Tibial artery (tissue), 4 donors: ENCODE results near the gene TMEM182.

Experiments
- DNase-seq, 2 donors: peaks; one replicate each; pipeline ENCODE4 v3.0.0-alpha.2; 2019
- H3K27ac ChIP-seq, 2 donors: fragments of 200-600 bp; sonication (generic) in 1 of 2; 1 replicate in 1 of 2; 2 replicates in 1 of 2; pipeline ENCODE4 v1.5.1; 2018 to 2019; ENCODE audit warnings: mild to moderate bottlenecking in 1 of 2
- H3K27me3 ChIP-seq, 2 donors: fragments of 200-600 bp; sonication (generic) in 1 of 2; one replicate each; pipeline versions ENCODE4 v1.5.1 to v1.6.0; 2016 to 2019
- H3K36me3 ChIP-seq, 3 donors: fragments of 200-600 bp; sonication (generic) in 2 of 3; one replicate each; pipeline ENCODE4 v1.5.1; 2016 to 2019; ENCODE audit warnings: mild to moderate bottlenecking in 2 of 3
- H3K4me1 ChIP-seq, 4 donors: fragments of 200-600 bp; sonication (generic) in 2 of 4; 1 replicate in 3 of 4; 2 replicates in 1 of 4; pipeline ENCODE4 v1.5.1; 2016 to 2019
- H3K4me3 ChIP-seq, 2 donors: fragments of 200-600 bp; sonication (generic) in 1 of 2; 1 replicate in 1 of 2; 2 replicates in 1 of 2; pipeline ENCODE4 v1.5.1; 2018 to 2019; ENCODE audit warnings: mild to moderate bottlenecking in 2 of 2
- H3K9me3 ChIP-seq, 3 donors: fragments of 200-600 bp; sonication (generic) in 1 of 3; one replicate each; pipeline ENCODE4 v1.5.1; 2016 to 2019
- intact Hi-C: fragments of 100-400 bp; cut with DNase I; formaldehyde crosslinking; loops from one replicate; pipeline ENCODE4 v1.15.0; 2023; ENCODE audit warnings: low total_unique reads
- TF ChIP-seq, protein P1 (sequence below), 2 experiments: fragments of 200-600 bp in 1 of 2; fragments of 450-650 bp in 1 of 2; IDR thresholded peaks; one replicate each; pipeline ENCODE4 v1.5.1; 2017 to 2019; ENCODE audit warnings: antibody characterized with exemption in 2 of 2, mild to moderate bottlenecking in 1 of 2, moderate library complexity in 1 of 2

TMEM182 gene

DNA sequence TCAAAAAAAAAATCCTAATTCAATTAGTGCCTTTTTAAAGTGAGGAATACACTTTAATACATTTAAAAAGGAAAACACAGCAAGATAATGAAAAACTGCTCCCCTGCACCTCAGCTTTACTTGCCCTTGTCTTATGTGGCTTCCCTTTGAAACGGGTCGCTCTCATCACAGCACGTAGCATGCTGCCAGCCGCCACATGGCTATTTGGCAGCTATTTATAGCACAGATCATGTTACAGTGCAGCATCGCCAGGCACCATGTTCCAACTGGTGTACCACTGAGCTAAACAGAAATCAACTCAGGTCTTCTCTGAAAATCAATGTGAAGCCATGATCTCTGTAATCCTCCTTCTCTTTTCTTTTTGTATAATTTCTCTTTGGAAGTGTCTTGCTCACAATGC lies 65.1 kb downstream of the TMEM182 start:
- peaks cover 0 to 6% (median 2%) of the 10 kb centered on the region in 4 donors for H3K4me1 ChIP-seq
- H3K4me3 ChIP-seq: no peak overlapping the region
- no peaks in the 10 kb centered on the region for H3K36me3 ChIP-seq
- H3K27me3 ChIP-seq: no peaks in the 10 kb centered on the region
- H3K27ac ChIP-seq: no peak overlapping the region
- peak in 1 of 2 donors; percentile 36 for DNase-seq
- intact Hi-C loops: no loop called here
- TF ChIP-seq, protein P1, sequence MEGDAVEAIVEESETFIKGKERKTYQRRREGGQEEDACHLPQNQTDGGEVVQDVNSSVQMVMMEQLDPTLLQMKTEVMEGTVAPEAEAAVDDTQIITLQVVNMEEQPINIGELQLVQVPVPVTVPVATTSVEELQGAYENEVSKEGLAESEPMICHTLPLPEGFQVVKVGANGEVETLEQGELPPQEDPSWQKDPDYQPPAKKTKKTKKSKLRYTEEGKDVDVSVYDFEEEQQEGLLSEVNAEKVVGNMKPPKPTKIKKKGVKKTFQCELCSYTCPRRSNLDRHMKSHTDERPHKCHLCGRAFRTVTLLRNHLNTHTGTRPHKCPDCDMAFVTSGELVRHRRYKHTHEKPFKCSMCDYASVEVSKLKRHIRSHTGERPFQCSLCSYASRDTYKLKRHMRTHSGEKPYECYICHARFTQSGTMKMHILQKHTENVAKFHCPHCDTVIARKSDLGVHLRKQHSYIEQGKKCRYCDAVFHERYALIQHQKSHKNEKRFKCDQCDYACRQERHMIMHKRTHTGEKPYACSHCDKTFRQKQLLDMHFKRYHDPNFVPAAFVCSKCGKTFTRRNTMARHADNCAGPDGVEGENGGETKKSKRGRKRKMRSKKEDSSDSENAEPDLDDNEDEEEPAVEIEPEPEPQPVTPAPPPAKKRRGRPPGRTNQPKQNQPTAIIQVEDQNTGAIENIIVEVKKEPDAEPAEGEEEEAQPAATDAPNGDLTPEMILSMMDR (IDR thresholded peaks at IDR 0.05): no peak
- no peaks in the 10 kb centered on the region for H3K9me3 ChIP-seq

DNA sequence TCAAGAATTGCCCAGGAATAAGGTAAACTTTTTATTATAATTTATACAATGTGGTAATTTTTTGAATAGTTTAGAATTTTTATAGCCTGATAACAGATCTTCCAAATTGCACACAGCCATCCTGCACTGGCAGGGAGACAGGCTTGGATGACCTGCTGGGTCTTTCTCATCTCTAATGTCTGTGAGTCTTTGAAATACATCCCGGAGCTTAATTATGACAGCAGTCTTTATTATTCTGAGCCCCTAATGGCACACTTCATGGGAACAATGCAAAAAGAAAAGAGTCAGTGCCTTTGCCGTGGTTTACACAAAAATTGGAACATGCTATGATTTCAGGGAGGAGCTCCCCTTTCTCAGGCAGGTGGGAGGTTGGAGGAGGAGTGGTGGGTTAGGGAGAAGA lies 71.0 kb downstream of the TMEM182 start:
- no peaks in the 10 kb centered on the region for H3K4me1 ChIP-seq
- no peak overlapping the region for H3K4me3 ChIP-seq
- TF ChIP-seq, protein P1 (IDR thresholded peaks at IDR 0.05): no peak
- H3K36me3 ChIP-seq: no peaks in the 10 kb centered on the region
- H3K27ac ChIP-seq: no peak overlapping the region
- no peaks in the 10 kb centered on the region for H3K27me3 ChIP-seq
- intact Hi-C loops: no loop called here
- no peak for DNase-seq
- no peaks in the 10 kb centered on the region for H3K9me3 ChIP-seq

DNA sequence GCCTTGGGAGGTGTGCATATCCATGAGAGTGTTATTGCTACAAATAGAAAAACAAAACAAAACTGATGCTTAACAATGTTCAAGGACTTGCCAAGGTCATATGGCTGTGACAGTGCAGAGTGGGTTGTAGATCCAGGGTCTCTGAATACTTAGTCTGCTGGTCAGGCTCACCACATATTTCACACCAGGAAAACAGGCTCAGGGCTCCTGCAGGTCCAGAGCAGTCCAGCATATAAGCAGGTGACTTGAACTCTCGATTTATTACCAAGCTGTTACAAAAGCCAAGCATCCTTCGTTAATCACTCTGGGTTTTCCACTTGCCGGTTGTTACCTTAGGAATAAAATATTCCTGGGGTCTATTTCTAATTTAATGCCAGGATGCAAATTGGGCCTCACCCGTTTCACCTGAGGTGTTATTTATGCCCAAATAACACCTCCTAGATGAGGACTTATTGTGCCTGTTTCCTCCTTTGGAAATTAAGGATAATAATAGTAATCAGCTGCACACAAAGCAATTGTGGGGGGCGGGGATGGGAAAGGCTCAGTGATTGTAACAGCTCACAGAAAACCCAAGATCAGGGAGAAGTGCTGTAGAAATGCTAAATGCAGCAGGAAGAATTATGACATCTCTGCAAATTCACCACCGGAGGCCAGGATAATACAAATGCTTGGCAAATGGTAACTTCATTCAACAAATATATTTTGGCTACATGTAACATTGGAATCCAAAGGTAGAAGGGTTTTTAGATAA lies 72.9 kb downstream of the TMEM182 start:
- no peak for DNase-seq
- H3K27me3 ChIP-seq: no peaks in the 10 kb centered on the region
- no peak overlapping the region for H3K27ac ChIP-seq
- intact Hi-C loops: no loop called here
- H3K4me1 ChIP-seq: no peaks in the 10 kb centered on the region
- H3K36me3 ChIP-seq: no peaks in the 10 kb centered on the region
- no peak overlapping the region for H3K4me3 ChIP-seq
- H3K9me3 ChIP-seq: no peaks in the 10 kb centered on the region
- TF ChIP-seq, protein P1 (IDR thresholded peaks at IDR 0.05): no peak

DNA sequence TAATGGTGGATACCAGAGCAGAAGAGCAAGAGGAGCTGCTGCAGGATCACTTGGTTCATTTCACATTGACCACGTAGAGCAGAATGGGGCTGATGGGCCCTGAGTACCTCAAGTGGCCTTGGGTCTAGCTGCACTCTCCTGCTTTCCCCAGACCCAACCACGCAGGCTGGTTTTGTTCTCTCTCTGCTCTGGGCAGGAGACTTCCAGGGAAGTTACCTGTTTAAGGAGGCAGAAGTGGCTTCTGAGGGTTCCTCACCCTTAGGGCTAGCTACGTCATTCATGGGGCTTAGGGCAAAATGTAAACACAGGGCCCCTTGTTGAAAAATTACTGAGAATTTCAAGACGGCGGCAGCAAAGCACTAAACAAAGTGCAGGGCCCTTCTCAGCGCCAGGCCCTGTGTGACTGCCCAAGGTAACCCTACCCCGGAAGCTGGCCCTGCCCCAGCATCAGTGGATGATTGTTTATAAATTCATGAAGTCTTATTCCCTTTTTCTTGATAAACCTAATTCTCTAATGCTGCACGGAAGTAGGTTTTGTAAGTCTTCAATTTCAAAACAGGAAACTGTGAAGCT lies 75.9 kb downstream of the TMEM182 start:
- intact Hi-C loops: no loop called here
- Histone ChIP-seq H3K36me3 (no peaks in the 10 kb centered on the region), H3K27ac (no peak overlapping the region), H3K27me3 (no peaks in the 10 kb centered on the region), H3K4me1 (no peaks in the 10 kb centered on the region), H3K9me3 (no peaks in the 10 kb centered on the region), H3K4me3 (no peak overlapping the region)
- TF ChIP-seq, protein P1 (IDR thresholded peaks at IDR 0.05): no peak
- DNase-seq: no peak

DNA sequence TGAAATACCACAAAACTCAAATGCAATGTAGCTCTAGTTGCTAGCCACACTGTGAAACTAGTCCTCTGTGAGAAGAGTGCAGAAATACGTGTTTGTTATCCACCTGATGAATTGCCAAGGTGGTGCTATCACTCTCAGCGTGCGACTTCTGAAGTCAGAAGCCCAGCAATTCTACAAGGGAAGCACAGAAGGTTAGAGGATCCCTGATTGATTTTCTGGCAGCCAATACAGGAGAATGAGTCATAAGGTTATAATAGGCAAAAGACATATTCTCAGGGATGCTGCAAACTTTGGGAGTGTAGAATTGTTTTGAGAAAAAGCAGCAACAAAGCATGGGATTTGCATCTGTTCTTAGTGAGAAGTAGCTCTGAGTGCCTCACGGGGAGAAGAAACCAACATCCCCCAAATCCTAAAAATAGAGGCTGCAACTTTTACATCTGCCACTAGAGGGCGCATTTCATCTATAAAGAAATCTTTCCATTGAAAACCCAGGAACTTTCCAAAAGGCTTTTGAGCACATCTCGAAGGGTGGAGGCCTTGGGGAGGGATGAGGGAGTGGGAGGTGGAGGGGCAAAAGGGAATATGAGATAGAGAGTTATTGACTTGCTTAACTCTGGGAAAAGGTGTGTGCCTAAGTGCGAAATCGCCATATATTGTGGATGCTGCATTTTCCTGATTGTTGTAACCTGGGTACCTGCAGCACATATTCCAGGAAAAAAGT lies 78.0 kb downstream of the TMEM182 start:
- Histone ChIP-seq H3K27me3 (peaks cover 0 to 3% of the 10 kb centered on the region in 2 donors), H3K36me3 (no peaks in the 10 kb centered on the region), H3K4me3 (no peak overlapping the region), H3K4me1 (no peaks in the 10 kb centered on the region), H3K9me3 (no peaks in the 10 kb centered on the region), H3K27ac (no peak overlapping the region)
- no peak for DNase-seq
- intact Hi-C loops: no loop called here
- TF ChIP-seq, protein P1 (IDR thresholded peaks at IDR 0.05): peak; percentile 61 to 76
